HFFc6 (cell line): ENCODE measurements around the gene EPB41L5. TPM values are rescaled to one million over a fixed set of nuclear protein-coding genes. Genes with fewer than 3 reads are reported as not detected.

Experiments
- DNase-seq: peaks from one replicate; pipeline ENCODE4 v3.0.0-alpha.2; 2018
- H3K27ac Mint-ChIP-seq: 2 replicates; pipeline ENCODE4 v1.8.0; 2020; ENCODE audit warnings: mild to moderate bottlenecking, mixed read lengths
- H3K27me3 Mint-ChIP-seq: 2 replicates; pipeline ENCODE4 v1.8.0; 2021; ENCODE audit warnings: mild to moderate bottlenecking, moderate library complexity, mixed read lengths; ENCODE audit not compliant: insufficient read depth
- H3K36me3 Mint-ChIP-seq: 2 replicates; pipeline ENCODE4 v1.8.0; 2021; ENCODE audit warnings: low read depth, mixed read lengths
- H3K4me1 Mint-ChIP-seq: 2 replicates; pipeline ENCODE4 v1.8.0; 2020; ENCODE audit warnings: low read depth, mixed read lengths
- H3K4me3 Mint-ChIP-seq: 2 replicates; pipeline ENCODE4 v1.8.0; 2020; ENCODE audit warnings: mild to moderate bottlenecking, moderate library complexity, mixed read lengths
- H3K9me3 Mint-ChIP-seq: 2 replicates; pipeline ENCODE4 v1.8.0; 2020; ENCODE audit warnings: mild to moderate bottlenecking, mixed read lengths
- CTCF ChIP-seq: fragments of 200-600 bp; sonication (generic); IDR thresholded peaks from 2 replicates; pipeline ENCODE4 v1.5.0; 2021; ENCODE audit warnings: antibody characterized with exemption, mild to moderate bottlenecking
- total RNA-seq, 6 experiments: library from RNA; stranded (reverse); fragmentation: NEBNext Ultra II Directional; extraction: Animal tissue kit (Norgen Biotek cat#: 25700); gene quantifications; 2 replicates in 1 of 6; 3 replicates in 5 of 6; pipeline ENCODE4 v1.2.3, GENCODE V29; 2021

EPB41L5 gene
- total RNA-seq, 6 experiments from 2014 or later: 0.63 to 1.3 (median 0.92) TPM

- no peaks in the 10 kb centered on the region for H3K27me3 Mint-ChIP-seq
- DNase-seq: peak; percentile 88
- peak overlapping the region; percentile 86 for H3K27ac Mint-ChIP-seq
- peaks cover 46% of the 10 kb centered on the region for H3K4me1 Mint-ChIP-seq
- H3K4me3 Mint-ChIP-seq: peak overlapping the region; percentile 52
- H3K36me3 Mint-ChIP-seq: no peaks in the 10 kb centered on the region
- no peak for TF ChIP-seq CTCF
- no peaks in the 10 kb centered on the region for H3K9me3 Mint-ChIP-seq
Measured at GRCh38 chr2:120103723-120104467, 91.0 kb downstream of the EPB41L5 start.

GRCh38 chr2:120104772-120105171, 91.9 kb downstream of the EPB41L5 start:
- Mint-ChIP-seq H3K27ac (no peak overlapping the region), H3K4me1 (peaks cover 54% of the 10 kb centered on the region), H3K4me3 (no peak overlapping the region), H3K36me3 (no peaks in the 10 kb centered on the region), H3K27me3 (no peaks in the 10 kb centered on the region), H3K9me3 (no peaks in the 10 kb centered on the region)
- no peak for DNase-seq
- TF ChIP-seq CTCF: no peak

GRCh38 chr2:120105360-120105759, 92.5 kb downstream of the EPB41L5 start:
- Mint-ChIP-seq H3K36me3 (no peaks in the 10 kb centered on the region), H3K27me3 (no peaks in the 10 kb centered on the region), H3K9me3 (no peaks in the 10 kb centered on the region), H3K4me1 (peaks cover 55% of the 10 kb centered on the region), H3K4me3 (no peak overlapping the region), H3K27ac (no peak overlapping the region)
- no peak for TF ChIP-seq CTCF
- DNase-seq: no peak

- Mint-ChIP-seq H3K9me3 (no peaks in the 10 kb centered on the region), H3K4me3 (no peak overlapping the region), H3K36me3 (no peaks in the 10 kb centered on the region), H3K27ac (no peak overlapping the region), H3K4me1 (peaks cover 55% of the 10 kb centered on the region), H3K27me3 (peaks cover 2% of the 10 kb centered on the region)
- no peak for TF ChIP-seq CTCF
- DNase-seq: peak; percentile 45
Measured at GRCh38 chr2:120108049-120108448, 95.2 kb downstream of the EPB41L5 start.

- DNase-seq: no peak
- Mint-ChIP-seq H3K4me3 (no peak overlapping the region), H3K4me1 (peaks cover 48% of the 10 kb centered on the region), H3K27me3 (peaks cover 2% of the 10 kb centered on the region), H3K36me3 (no peaks in the 10 kb centered on the region), H3K27ac (no peak overlapping the region), H3K9me3 (no peaks in the 10 kb centered on the region)
- TF ChIP-seq CTCF: no peak
Measured at GRCh38 chr2:120108749-120109148, 95.9 kb downstream of the EPB41L5 start.
